GM19395 (cell line): ENCODE data around the gene RAMP3.

Experiments
- ATAC-seq: cut with Tn5 transposase; IDR thresholded peaks from one replicate; pipeline ENCODE4 v1.9.1; 2021; ENCODE audit warnings: mild to moderate bottlenecking, moderate library complexity; ENCODE audit not compliant: unreplicated experiment

Gene RAMP3

DNA sequence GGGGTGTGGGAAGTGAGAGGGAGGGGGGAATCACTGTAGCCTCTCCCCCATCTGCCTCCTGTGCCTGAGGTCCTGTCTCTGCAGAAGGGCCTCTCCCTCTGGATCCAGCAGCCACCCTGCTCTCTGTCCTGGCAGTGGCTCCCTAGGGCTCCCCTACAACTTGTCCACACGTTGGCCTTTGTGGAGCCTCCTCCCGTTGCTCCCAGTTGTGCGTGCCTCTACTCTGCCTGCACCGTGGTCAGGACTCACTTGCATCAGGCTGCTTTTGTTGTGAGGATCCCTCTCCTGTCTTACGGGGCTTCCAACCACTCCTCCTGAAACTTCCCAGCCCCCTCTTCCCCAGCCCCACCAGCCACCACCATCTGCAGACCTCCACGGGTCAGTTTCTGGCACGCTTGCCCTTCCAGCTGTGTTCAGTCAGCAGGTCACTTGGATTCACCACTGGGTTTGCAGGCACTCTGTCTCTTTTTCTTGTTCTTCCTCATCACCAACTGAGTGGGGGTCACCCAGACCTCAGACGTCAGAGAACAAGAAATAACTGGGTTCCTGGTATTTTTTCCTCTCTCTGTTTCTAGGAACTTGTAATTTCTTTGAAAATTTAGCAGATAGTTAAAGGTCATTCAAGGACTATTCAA is 62.3 kb downstream of the RAMP3 start:
- no peak for ATAC-seq

DNA sequence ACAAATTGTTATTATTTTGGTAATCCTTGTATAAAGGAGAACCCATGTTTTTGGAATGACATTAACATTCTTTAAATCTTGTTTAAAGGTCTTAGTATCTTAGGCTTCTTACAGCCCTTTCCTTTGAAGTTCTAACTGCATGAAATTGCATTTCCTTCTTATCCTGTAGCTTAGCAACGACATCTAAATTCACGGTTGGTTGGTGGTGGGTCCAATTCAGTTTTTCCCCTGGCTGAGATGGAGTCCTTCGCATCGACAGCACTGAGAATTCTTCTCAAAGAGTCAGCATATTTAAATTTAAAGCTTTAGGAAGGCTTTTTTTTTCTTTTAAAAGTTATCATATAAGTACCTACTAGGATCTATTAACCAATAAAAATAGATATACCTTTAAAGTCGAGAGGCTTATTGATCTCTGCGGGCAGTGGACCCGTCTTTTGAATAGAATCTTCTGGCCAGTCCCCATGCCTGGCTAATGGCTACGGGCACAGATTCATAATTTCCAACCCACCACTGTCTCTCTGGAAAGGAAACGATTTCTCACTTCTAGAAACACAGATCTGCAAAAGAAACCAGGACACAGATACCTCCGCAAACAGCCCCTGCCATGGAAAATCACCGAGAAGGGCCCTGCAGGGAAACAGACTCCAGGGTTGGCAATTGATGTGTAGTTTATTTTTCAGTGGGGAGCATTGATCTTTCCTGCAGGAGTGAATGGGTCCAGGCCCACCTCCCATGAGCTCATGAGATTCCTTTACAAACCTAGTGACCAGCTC is 63.4 kb downstream of the RAMP3 start:
- ATAC-seq, result no peak

GRCh38 chr7:45221896-45222604 is 64.5 kb downstream of the RAMP3 start:
- ATAC-seq, result no peak

GRCh38 chr7:45223078-45223477 is 65.5 kb downstream of the RAMP3 start:
- no peak for ATAC-seq

DNA sequence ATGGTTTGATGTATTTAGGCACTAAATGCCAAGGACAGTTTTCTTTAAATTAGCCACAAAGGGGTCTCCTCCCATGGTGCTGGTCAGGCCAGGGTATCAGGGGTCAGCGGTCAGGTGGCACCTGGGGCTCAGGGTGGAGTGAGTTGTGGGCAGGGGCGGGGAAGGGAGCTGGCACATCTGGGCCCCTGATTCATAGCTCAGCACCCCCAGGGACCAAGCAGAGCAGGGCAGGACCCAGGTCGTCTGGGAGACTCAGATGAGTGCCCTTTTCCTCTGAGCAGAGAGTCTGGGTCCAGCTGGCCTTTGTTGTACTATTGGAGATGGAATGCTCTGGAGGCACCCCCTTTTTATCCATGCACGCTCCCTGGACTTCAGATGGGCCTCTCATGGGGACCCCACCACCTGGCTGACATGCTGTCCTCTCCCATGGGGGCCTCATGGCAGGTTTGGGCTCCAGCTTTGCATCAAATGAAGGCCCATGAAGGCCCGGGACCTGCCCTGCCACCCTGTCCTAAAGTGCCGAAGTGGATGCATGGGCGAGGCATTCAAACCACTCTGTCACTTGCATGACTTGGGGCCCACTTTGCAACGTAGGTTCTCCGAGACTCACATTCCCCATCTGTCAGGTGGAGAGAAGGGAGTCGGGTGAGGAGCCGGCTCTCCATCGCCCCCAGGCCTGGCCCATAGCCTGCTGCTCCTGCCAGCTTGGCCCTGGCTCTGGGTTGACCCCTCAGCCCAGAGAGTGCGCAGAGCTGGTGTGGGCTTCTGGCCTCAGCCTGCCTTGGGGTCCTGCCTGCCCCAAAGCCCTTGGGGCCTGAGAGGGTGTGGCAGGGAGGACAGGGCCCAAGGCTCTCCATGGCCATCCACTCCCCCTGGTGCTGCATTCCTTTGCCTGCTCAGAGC is 66.4 kb downstream of the RAMP3 start:
- no peak for ATAC-seq

DNA sequence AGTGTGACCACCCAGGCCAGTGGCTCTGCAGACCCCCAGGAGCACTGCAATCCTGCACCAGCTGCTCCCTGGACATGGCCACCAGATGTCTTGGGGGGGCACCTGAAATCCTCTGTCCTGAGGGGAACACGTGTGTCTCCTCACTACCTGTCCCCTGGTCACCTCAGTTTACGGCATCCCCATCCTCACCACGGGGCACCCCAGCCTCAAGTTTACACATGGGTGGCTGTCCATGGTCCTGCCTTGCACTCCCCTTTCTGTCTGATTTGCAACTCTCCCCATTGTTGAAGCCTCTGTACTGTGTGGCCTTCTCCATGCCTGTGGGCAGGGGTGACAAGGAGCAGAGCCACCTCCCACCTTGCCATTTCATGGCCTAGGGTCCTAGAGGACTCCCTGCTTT is 67.2 kb downstream of the RAMP3 start:
- ATAC-seq, result no peak

- no peak for ATAC-seq
Measured at GRCh38 chr7:45225311-45225947, 67.8 kb downstream of the RAMP3 start.

DNA sequence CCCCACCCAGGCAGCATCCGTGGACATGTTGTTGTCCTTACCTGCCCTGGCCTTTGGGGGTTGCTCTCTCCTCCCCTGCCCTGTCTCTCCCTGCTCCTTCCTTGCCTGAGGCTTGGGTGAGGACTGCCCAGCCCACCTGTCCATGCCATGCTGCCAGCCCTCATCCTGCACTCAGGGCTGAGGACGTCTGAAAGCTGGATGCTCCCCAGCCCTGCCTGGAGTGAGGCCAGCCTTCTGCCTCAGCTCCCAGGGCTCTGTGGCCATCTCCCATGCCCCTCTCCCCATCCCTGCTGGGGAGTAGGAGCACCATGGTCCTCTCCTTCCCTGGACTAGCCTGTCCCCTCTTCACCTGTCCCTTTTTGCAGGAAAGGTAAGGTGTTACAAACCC is 68.4 kb downstream of the RAMP3 start:
- no peak for ATAC-seq

GRCh38 chr7:45229156-45229920 is 71.7 kb downstream of the RAMP3 start:
- ATAC-seq, result no peak

GRCh38 chr7:45230083-45230482 is 72.5 kb downstream of the RAMP3 start:
- no peak for ATAC-seq

- ATAC-seq, result no peak
Measured at GRCh38 chr7:45230611-45231165, 73.1 kb downstream of the RAMP3 start.

- ATAC-seq, result no peak
Measured at GRCh38 chr7:45233249-45233775, 75.7 kb downstream of the RAMP3 start.
